HepG2 (cell line): ENCODE results near the gene PHF2. TPM values are rescaled to one million over a fixed set of nuclear protein-coding genes. Genes with fewer than 3 reads are reported as not detected.

Experiments
- DNMT1 ChIP-seq: sonication (generic); formaldehyde crosslinking; IDR thresholded peaks from 2 replicates; pipeline ENCODE4 v1.5.1; 2020; ENCODE audit warnings: mild to moderate bottlenecking, missing genetic modification reagents
- EEA1 ChIP-seq: sonication (generic); formaldehyde crosslinking; IDR thresholded peaks from 2 replicates; pipeline ENCODE4 v1.5.1; 2020; ENCODE audit warnings: mild to moderate bottlenecking, missing genetic modification reagents, borderline replicate concordance
- EHMT2 ChIP-seq: fragments of 200-600 bp; sonication (generic); IDR thresholded peaks from 2 replicates; pipeline ENCODE4 v1.7.0; 2017; ENCODE audit warnings: antibody characterized with exemption, low read depth, low read length, borderline replicate concordance
- FOSL2 ChIP-seq: sonication (generic); formaldehyde crosslinking; IDR thresholded peaks from 2 replicates; pipeline ENCODE4 v1.4.0; 2020; ENCODE audit warnings: missing genetic modification reagents
- FOXM1 ChIP-seq: sonication (generic); formaldehyde crosslinking; IDR thresholded peaks from 2 replicates; pipeline ENCODE4 v1.5.0; 2020; ENCODE audit warnings: missing genetic modification reagents
- MTA1 ChIP-seq: sonication (generic); formaldehyde crosslinking; IDR thresholded peaks from 2 replicates; pipeline ENCODE4 v1.4.0; 2020; ENCODE audit warnings: missing genetic modification reagents, mild to moderate bottlenecking, borderline replicate concordance
- MTF1 ChIP-seq: sonication (generic); formaldehyde crosslinking; IDR thresholded peaks from 2 replicates; pipeline ENCODE4 v1.5.0; 2020; ENCODE audit warnings: missing genetic modification reagents
- NCOA2 ChIP-seq: sonication (generic); formaldehyde crosslinking; IDR thresholded peaks from 2 replicates; pipeline ENCODE4 v1.8.0; 2022; ENCODE audit warnings: inconsistent platforms
- NFE2 ChIP-seq: sonication (generic); formaldehyde crosslinking; IDR thresholded peaks from 2 replicates; pipeline ENCODE4 v1.4.0; 2020; ENCODE audit warnings: missing genetic modification reagents
- PATZ1 ChIP-seq: sonication (generic); formaldehyde crosslinking; IDR thresholded peaks from 2 replicates; pipeline ENCODE4 v1.4.0; 2020; ENCODE audit warnings: missing genetic modification reagents
- PLRG1 ChIP-seq: fragments of 450-650 bp; conservative IDR thresholded peaks from 2 replicates; pipeline ENCODE4 v1.6.1; 2016
- RARA ChIP-seq: IDR thresholded peaks from 2 replicates; pipeline ENCODE4 v1.6.1; 2016; ENCODE audit warnings: missing genetic modification reagents, missing compliant biosample characterization
- SKI ChIP-seq: fragments of 450-650 bp; IDR thresholded peaks from one replicate; pipeline ENCODE4 v1.6.1; 2018; ENCODE audit warnings: mild to moderate bottlenecking; ENCODE audit not compliant: partially characterized antibody
- TCF12 ChIP-seq, 2 experiments: fragments of 450-650 bp in 1 of 2; sonication (generic) in 1 of 2; formaldehyde crosslinking in 1 of 2; IDR thresholded peaks; 2 replicates each; pipeline versions ENCODE4 v1.6.1 to v1.8.0; 2017 to 2022; ENCODE audit warnings: antibody characterized with exemption in 1 of 2, mild to moderate bottlenecking in 1 of 2, missing genetic modification reagents in 1 of 2, moderate library complexity in 1 of 2
- XBP1 ChIP-seq: sonication (generic); formaldehyde crosslinking; IDR thresholded peaks from 2 replicates; pipeline ENCODE4 v1.5.0; 2020; ENCODE audit warnings: missing genetic modification reagents
- ZBTB39 ChIP-seq: sonication (generic); formaldehyde crosslinking; IDR thresholded peaks from 2 replicates; pipeline ENCODE4 v1.5.0; 2020; ENCODE audit warnings: missing genetic modification reagents
- ZEB1 ChIP-seq: IDR thresholded peaks from 2 replicates; pipeline ENCODE4 v1.6.1; 2012; ENCODE audit warnings: mild to moderate bottlenecking, low read depth, inconsistent platforms; ENCODE audit not compliant: insufficient replicate concordance
- ZFP82 ChIP-seq: sonication (generic); formaldehyde crosslinking; IDR thresholded peaks from 2 replicates; pipeline ENCODE4 v1.5.1; 2020; ENCODE audit warnings: mild to moderate bottlenecking, missing genetic modification reagents, borderline replicate concordance
- ZMYM3 ChIP-seq: sonication (generic); formaldehyde crosslinking; IDR thresholded peaks from 2 replicates; pipeline ENCODE4 v1.5.1; 2020; ENCODE audit warnings: mild to moderate bottlenecking, missing genetic modification reagents
- ZNF296 ChIP-seq: sonication (generic); formaldehyde crosslinking; conservative IDR thresholded peaks from 2 replicates; pipeline ENCODE4 v1.5.0; 2020; ENCODE audit warnings: mild to moderate bottlenecking, missing genetic modification reagents
- ZNF569 ChIP-seq: sonication (generic); formaldehyde crosslinking; IDR thresholded peaks from 2 replicates; pipeline ENCODE4 v1.5.0; 2020; ENCODE audit warnings: mild to moderate bottlenecking, missing genetic modification reagents, moderate library complexity, borderline replicate concordance
- ZNF605 ChIP-seq: sonication (generic); formaldehyde crosslinking; IDR thresholded peaks from 2 replicates; pipeline ENCODE4 v1.8.0; 2022; ENCODE audit warnings: mild to moderate bottlenecking, missing genetic modification reagents
- ZSCAN29 ChIP-seq: sonication (generic); formaldehyde crosslinking; conservative IDR thresholded peaks from 2 replicates; pipeline ENCODE4 v1.4.0; 2020; ENCODE audit warnings: mild to moderate bottlenecking, missing genetic modification reagents
- ZXDC ChIP-seq: sonication (generic); formaldehyde crosslinking; IDR thresholded peaks from 2 replicates; pipeline ENCODE4 v1.5.0; 2020; ENCODE audit warnings: mild to moderate bottlenecking, missing genetic modification reagents
- polyA plus RNA-seq, 8 experiments: library from polyadenylated mRNA; depleted of rRNA in 3 of 8; stranded (reverse) in 7 of 8; unstranded in 1 of 8; fragments of >200 nt; fragmentation: Illumina TruSeq in 4 of 8; extraction: Trizol in 4 of 8; gene quantifications; 2 replicates each; pipeline versions ENCODE4 v1.2.1 to v1.2.3, GENCODE V29; 2011 to 2016; ENCODE audit warnings: low read depth in 4 of 8, missing spikeins in 1 of 8, mixed read lengths in 1 of 8; ENCODE audit not compliant: insufficient read depth in 1 of 8
- total RNA-seq, 5 experiments: library from RNA; depleted of rRNA; stranded (reverse); fragments of >200 nt; fragmentation: Illumina TruSeq; extraction: Trizol; gene quantifications; 2 replicates each; pipeline ENCODE4 v1.2.3, GENCODE V29; 2016; ENCODE audit warnings: low read depth in 1 of 5

PHF2 gene
- total and polyA plus RNA-seq, 2 of the 13 experiments (the other 11 are each of a cell fraction or from before 2014, with no cell fraction given) = 6.6 to 9.1 TPM

- TF ChIP-seq SKI (peak; percentile 18), XBP1 (peak; percentile 74; the same call in 1 of the 2 replicates), NFE2 (CRISPR knock-in tag) (no peak), PATZ1 (CRISPR knock-in tag) (peak; percentile 97), DNMT1 (CRISPR knock-in tag) (0 out of 2 replicates have a peak, but pooled peaks have one; percentile 27), MTA1 (CRISPR knock-in tag) (no peak), EEA1 (CRISPR knock-in tag) (no peak), ZSCAN29 (CRISPR knock-in tag) (no peak), EHMT2 (no peak), FOXM1 (no peak), MTF1 (CRISPR knock-in tag) (no peak; the same call in 1 of the 2 replicates), ZFP82 (CRISPR knock-in tag) (no peak), ZNF296 (CRISPR knock-in tag) (no peak), ZMYM3 (CRISPR knock-in tag) (no peak), ZXDC (no peak), ZNF605 (peak; percentile 62), ZNF569 (CRISPR knock-in tag) (no peak), RARA (CRISPR knock-in tag) (0 out of 2 replicates have a peak, but pooled peaks have one; percentile 13), ZBTB39 (CRISPR knock-in tag) (no peak), PLRG1 (no peak), FOSL2 (peak; percentile 34; the same call in 1 of the 2 replicates), TCF12 (IDR thresholded peaks at IDR 0.05) (no peak), TCF12 (CRISPR knock-in tag; IDR thresholded peaks at IDR 0.05) (peak; percentile 36; the same call in 1 of the 2 replicates), ZEB1 (peak; percentile 56), NCOA2 (CRISPR knock-in tag) (no peak; the same call in 1 of the 2 replicates)
Measured at GRCh38 chr9:93566408-93567270, 9.7 kb upstream of the PHF2 start (continued).
